Activated T-helper 2 cell treated with anti-CD3 and anti-CD28 coated beads, Interferon-gamma antibody, Interleukin-2, Interleukin-4, amounts not matched to agents 10 μg/mL and 5 μg/mL and 100 μg/mL, durations not matched to agents 14 hours and 24 hours and 36 hours (primary cell): ENCODE measurements around the gene FNBP1. TPM values are rescaled to one million over a fixed set of nuclear protein-coding genes. Genes with fewer than 3 reads are reported as not detected.
A peak's percentile ranks its signal among the peaks of the same experiment; 100 is the strongest.

ENCODE experiments used
- DNase-seq: peaks from one replicate; pipeline ENCODE4 v3.0.0; 2021; ENCODE audit warnings: low spot score
- H3K27ac Mint-ChIP-seq: one replicate; pipeline ENCODE4 v1.8.0; 2021; ENCODE audit warnings: mixed read lengths
- H3K27me3 Mint-ChIP-seq: one replicate; pipeline ENCODE4 v1.8.0; 2021; ENCODE audit warnings: low read depth, mixed read lengths
- H3K36me3 Mint-ChIP-seq: one replicate; pipeline ENCODE4 v1.8.0; 2021; ENCODE audit warnings: low read depth, mixed read lengths
- H3K4me1 Mint-ChIP-seq: one replicate; pipeline ENCODE4 v1.8.0; 2021; ENCODE audit warnings: low read depth, mixed read lengths
- H3K4me3 Mint-ChIP-seq: one replicate; pipeline ENCODE4 v1.8.0; 2021; ENCODE audit warnings: low read depth, mild to moderate bottlenecking, moderate library complexity, mixed read lengths
- H3K9me3 Mint-ChIP-seq: one replicate; pipeline ENCODE4 v1.8.0; 2021; ENCODE audit warnings: mixed read lengths
- intact Hi-C: fragments of 100-400 bp; cut with micrococcal nuclease; formaldehyde crosslinking; loops from one replicate; pipeline ENCODE4 v1.15.1; 2023
- total RNA-seq: library from RNA; stranded (reverse); gene quantifications from 2 replicates; pipeline ENCODE4 v1.2.3, GENCODE V29; 2022

Gene FNBP1
- total RNA-seq, 1 donor from 2014 or later, result 358 TPM

DNA sequence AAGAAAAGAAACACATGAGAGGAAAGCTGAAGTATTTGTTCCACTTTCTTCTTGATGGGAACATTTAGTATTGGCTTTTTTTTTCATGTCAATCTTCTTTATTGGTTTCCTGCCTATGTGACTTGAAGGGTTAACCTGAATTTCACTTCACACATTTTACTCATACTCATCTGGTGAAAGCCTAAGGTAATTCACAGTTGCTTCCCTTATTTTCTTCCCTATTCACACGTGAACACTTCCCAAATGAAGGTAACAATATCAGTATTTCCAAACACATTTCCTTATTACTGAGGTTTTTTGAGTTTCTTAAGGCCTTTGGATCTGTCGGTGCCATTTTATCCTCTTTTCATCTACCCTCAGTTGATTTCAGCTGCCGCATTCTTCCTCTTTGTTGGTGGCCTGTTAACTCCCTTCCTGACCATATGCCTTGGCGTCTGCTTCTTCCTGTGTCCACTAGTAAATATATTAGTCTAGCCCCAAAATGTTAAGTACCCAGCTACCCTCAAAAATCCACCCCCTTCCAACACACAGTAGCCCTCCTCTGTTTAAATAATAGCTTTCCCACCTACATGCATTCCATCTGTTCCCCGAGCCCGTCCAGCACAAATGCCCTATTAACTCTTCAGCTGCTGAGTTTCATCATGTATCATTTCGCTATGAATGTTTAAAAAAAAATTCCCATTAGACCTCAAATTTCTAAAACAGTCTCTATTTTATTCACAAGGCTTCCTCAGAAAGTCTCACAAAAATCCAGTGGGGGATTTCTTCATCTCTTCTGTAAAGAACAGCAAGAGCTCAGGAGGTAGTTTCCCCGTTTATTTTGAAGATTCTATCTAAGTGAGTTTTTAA is 110.5 kb downstream of the FNBP1 start:
- Mint-ChIP-seq H3K9me3 (no peaks in the 10 kb centered on the region), H3K4me3 (peak overlapping the region; percentile 59), H3K4me1 (peaks cover 61% of the 10 kb centered on the region), H3K27ac (peak overlapping the region; percentile 86), H3K36me3 (peaks cover 72% of the 10 kb centered on the region), H3K27me3 (no peaks in the 10 kb centered on the region)
- DNase-seq, result no peak
- intact Hi-C loops, result loop anchor here (2.0 kb wide), 4 partner anchors 14 to 60 kb away; no protein-coding TSS in a partner anchor

DNA sequence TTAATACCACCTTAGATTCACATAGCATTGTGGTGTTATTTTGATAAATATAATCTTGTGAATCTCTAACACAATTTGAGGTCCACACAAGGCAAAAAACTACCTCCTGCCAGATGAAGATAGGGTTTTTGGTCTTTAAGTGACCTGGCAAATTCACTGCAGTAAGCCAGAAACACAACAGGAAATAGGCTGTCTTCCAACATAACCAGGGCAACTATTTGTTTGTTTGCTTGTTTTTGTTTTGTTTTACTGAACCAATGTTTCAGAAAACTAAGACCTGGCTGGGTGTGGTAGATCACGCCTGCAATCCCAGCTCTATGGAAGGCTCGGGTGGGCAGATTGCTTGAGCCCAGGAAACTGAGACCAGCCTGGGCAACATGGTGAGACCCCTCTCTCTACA is 112.2 kb downstream of the FNBP1 start:
- peaks cover 55% of the 10 kb centered on the region for H3K4me1 Mint-ChIP-seq
- peak overlapping the region; percentile 86 for H3K27ac Mint-ChIP-seq
- H3K4me3 Mint-ChIP-seq, result peak overlapping the region; percentile 26
- H3K9me3 Mint-ChIP-seq, result no peaks in the 10 kb centered on the region
- intact Hi-C loops, result no loop called here
- peaks cover 77% of the 10 kb centered on the region for H3K36me3 Mint-ChIP-seq
- no peaks in the 10 kb centered on the region for H3K27me3 Mint-ChIP-seq
- no peak for DNase-seq

DNA sequence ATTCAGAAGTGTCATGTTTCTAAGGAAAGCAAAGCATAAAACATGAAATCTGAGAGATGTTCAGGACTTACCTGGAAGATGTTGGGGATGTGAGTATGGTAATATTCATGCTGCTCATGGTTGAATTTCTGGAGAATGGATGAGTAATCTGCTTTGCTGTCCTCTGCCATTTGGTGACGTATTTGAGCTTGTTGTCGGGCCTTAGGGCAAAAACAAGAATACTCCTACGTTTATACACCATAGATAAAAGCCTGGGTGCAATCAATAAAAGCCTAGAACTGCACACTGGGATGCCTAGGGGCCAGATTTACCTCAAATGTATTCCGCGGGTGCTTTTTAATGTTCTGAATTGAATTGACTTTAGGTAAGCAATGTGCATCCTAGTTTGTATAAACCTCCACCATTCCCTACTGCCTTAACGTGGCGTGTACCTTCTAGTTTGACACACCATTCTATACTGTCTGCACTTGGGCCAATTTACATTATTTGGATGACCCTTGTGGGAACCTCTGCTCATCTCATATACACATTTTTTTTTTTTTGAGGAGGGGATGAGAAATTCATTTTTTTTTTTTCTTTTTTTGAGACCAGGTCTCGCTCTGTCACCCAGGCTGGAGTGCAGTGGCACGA is 113.4 kb downstream of the FNBP1 start:
- Mint-ChIP-seq H3K4me3 (peak overlapping the region; percentile 30), H3K27me3 (no peaks in the 10 kb centered on the region), H3K4me1 (peaks cover 47% of the 10 kb centered on the region), H3K9me3 (no peaks in the 10 kb centered on the region), H3K27ac (peak overlapping the region; percentile 86), H3K36me3 (peaks cover 79% of the 10 kb centered on the region)
- intact Hi-C loops, result no loop called here
- DNase-seq, result no peak

DNA sequence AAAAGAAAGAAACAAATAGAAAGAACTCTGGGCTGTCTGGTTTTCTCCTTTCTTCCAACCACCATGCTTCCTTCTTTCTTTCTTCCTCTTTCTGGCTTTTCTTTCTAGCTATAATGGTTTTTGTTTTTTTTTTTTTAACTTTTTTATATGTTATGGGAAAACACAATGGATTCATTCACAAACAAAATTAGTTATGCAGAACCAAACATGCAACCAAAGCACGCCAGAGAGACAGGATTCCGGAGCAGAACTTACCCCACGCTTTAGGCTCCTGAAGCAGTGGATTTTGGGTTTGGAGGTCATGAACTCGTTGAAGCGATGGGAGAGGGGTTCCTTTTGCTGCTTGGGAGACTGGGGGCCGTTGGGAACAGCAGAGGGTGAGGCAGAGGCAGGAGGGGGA is 119.4 kb downstream of the FNBP1 start:
- Mint-ChIP-seq H3K27me3 (no peaks in the 10 kb centered on the region), H3K4me1 (peaks cover 14% of the 10 kb centered on the region), H3K9me3 (no peaks in the 10 kb centered on the region), H3K4me3 (no peak overlapping the region), H3K27ac (peak overlapping the region; percentile 57), H3K36me3 (peaks cover 86% of the 10 kb centered on the region)
- DNase-seq, result no peak
- intact Hi-C loops, result no loop called here

- no peaks in the 10 kb centered on the region for H3K9me3 Mint-ChIP-seq
- DNase-seq, result no peak
- no peak overlapping the region for H3K4me3 Mint-ChIP-seq
- H3K4me1 Mint-ChIP-seq, result peaks cover 18% of the 10 kb centered on the region
- H3K36me3 Mint-ChIP-seq, result peaks cover 88% of the 10 kb centered on the region
- no peaks in the 10 kb centered on the region for H3K27me3 Mint-ChIP-seq
- intact Hi-C loops, result no loop called here
- H3K27ac Mint-ChIP-seq, result no peak overlapping the region
These were observed 121.1 kb downstream of the FNBP1 start for GRCh38 chr9:129921905-129922304.

GRCh38 chr9:129919841-129920240 is 123.1 kb downstream of the FNBP1 start:
- Mint-ChIP-seq H3K27ac (peak overlapping the region; percentile 83), H3K9me3 (no peaks in the 10 kb centered on the region), H3K36me3 (peaks cover 83% of the 10 kb centered on the region), H3K27me3 (no peaks in the 10 kb centered on the region), H3K4me1 (peaks cover 23% of the 10 kb centered on the region), H3K4me3 (no peak overlapping the region)
- intact Hi-C loops, result no loop called here
- no peak for DNase-seq

DNA sequence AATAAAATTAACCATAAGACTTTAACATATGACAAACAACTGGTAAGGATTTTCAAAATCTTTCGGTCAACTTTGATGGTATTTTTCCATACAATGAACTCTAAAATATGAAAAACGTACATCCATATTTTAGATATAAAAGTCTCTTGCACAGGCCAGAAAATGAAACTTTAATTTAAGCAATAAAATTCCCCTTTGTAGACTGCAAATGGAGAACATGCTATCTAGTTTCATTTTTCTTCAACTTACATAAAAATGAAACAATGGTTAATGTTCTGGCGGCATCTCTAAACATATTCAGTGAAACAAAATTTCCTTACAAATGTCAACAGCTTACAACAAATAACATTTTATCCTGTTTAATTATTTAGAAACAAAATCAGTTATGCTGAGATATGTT is 123.7 kb downstream of the FNBP1 start:
- Mint-ChIP-seq H3K4me3 (no peak overlapping the region), H3K9me3 (no peaks in the 10 kb centered on the region), H3K36me3 (peaks cover 78% of the 10 kb centered on the region), H3K4me1 (peaks cover 20% of the 10 kb centered on the region), H3K27ac (peak overlapping the region; percentile 83), H3K27me3 (no peaks in the 10 kb centered on the region)
- no peak for DNase-seq
- intact Hi-C loops, result no loop called here

DNA sequence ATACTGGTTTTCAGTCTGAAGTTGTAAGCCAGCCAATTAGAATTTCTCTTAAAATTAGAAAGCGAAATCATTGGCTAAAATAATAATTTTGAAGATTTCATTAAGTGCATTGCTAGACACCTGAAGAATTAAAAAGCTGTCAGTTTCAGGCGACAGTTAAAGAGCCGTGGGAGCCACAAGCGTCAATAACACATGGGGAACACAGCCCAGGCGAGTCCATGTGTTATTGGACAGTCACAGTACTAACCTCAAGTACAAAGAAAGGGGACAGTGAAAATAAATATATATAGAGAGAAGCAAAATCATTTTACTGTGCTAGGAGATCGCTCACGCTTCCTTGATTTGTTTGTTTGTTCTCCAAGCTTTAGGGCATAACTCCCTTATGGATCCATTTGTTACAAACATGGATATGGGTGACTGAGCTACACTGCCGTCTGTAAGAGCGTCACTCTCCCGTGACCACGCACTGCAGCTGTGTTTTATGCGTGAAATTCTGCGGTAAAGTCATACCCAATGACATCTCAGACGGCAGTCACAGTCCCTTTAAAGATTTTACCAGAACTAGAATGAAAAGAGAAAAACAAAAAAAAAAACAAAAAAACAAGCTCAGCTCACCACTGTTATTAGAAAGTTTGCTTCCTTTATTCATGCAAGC is 124.6 kb downstream of the FNBP1 start:
- peaks cover 20% of the 10 kb centered on the region for H3K4me1 Mint-ChIP-seq
- intact Hi-C loops, result no loop called here
- no peaks in the 10 kb centered on the region for H3K9me3 Mint-ChIP-seq
- H3K36me3 Mint-ChIP-seq, result peaks cover 73% of the 10 kb centered on the region
- no peak overlapping the region for H3K27ac Mint-ChIP-seq
- DNase-seq, result no peak
- H3K4me3 Mint-ChIP-seq, result no peak overlapping the region
- H3K27me3 Mint-ChIP-seq, result no peaks in the 10 kb centered on the region

- intact Hi-C loops, result no loop called here
- DNase-seq, result no peak
- H3K4me1 Mint-ChIP-seq, result peaks cover 20% of the 10 kb centered on the region
- H3K9me3 Mint-ChIP-seq, result no peaks in the 10 kb centered on the region
- H3K27ac Mint-ChIP-seq, result no peak overlapping the region
- H3K4me3 Mint-ChIP-seq, result no peak overlapping the region
- no peaks in the 10 kb centered on the region for H3K27me3 Mint-ChIP-seq
- H3K36me3 Mint-ChIP-seq, result peaks cover 64% of the 10 kb centered on the region
These were observed 126.3 kb downstream of the FNBP1 start for GRCh38 chr9:129916707-129917106.

- peaks cover 31% of the 10 kb centered on the region for H3K4me1 Mint-ChIP-seq
- H3K36me3 Mint-ChIP-seq, result peaks cover 62% of the 10 kb centered on the region
- H3K9me3 Mint-ChIP-seq, result no peaks in the 10 kb centered on the region
- H3K27me3 Mint-ChIP-seq, result no peaks in the 10 kb centered on the region
- H3K27ac Mint-ChIP-seq, result peak overlapping the region; percentile 42
- intact Hi-C loops, result no loop called here
- DNase-seq, result no peak
- no peak overlapping the region for H3K4me3 Mint-ChIP-seq
These were observed 128.9 kb downstream of the FNBP1 start for GRCh38 chr9:129914051-129914450.

- H3K27me3 Mint-ChIP-seq, result no peaks in the 10 kb centered on the region
- H3K9me3 Mint-ChIP-seq, result no peaks in the 10 kb centered on the region
- H3K4me3 Mint-ChIP-seq, result no peak overlapping the region
- intact Hi-C loops, result loop anchor here (2.0 kb wide), 1 partner anchor 16 kb away; no protein-coding TSS in a partner anchor
- peaks cover 31% of the 10 kb centered on the region for H3K4me1 Mint-ChIP-seq
- peak overlapping the region; percentile 51 for H3K27ac Mint-ChIP-seq
- no peak for DNase-seq
- peaks cover 58% of the 10 kb centered on the region for H3K36me3 Mint-ChIP-seq
These were observed 132.1 kb downstream of the FNBP1 start for GRCh38 chr9:129910628-129911567.

DNA sequence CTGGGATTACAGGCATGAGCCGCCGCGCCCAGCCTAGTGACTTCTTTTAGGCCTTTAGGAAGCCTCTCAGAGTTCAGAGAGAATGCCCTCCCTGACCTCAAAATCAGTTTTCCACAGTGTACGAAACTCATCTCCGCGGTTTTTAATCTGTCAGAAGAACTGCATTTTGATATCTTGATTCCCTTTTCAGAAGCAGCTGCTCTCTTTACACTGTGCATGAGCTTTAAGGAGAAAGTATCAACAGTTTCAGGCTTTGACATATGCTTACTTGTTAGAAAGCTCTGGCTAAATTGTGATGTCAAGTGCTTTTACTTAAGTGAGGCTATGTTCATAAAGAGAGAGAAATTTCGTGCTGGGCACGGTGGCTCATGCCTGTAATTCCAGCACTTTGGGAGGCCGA is 133.1 kb downstream of the FNBP1 start:
- Mint-ChIP-seq H3K27ac (no peak overlapping the region), H3K4me3 (no peak overlapping the region), H3K9me3 (no peaks in the 10 kb centered on the region), H3K4me1 (peaks cover 32% of the 10 kb centered on the region), H3K27me3 (no peaks in the 10 kb centered on the region), H3K36me3 (peaks cover 63% of the 10 kb centered on the region)
- intact Hi-C loops, result loop anchor here (2.0 kb wide), 1 partner anchor 15 kb away; no protein-coding TSS in a partner anchor
- DNase-seq, result no peak
